Fibroblast of skin of right biceps (primary cell): ENCODE data around the gene PIAS2.
"Not testable (repeated sequence)": the region's sequence is repeated elsewhere in the genome, so short reads cannot be mapped to it uniquely, and the experiment has no call there.

Experiments used
- DNase-seq: peaks from one replicate; pipeline ENCODE4 v3.0.0-alpha.2; 2013

Gene PIAS2, protein sequence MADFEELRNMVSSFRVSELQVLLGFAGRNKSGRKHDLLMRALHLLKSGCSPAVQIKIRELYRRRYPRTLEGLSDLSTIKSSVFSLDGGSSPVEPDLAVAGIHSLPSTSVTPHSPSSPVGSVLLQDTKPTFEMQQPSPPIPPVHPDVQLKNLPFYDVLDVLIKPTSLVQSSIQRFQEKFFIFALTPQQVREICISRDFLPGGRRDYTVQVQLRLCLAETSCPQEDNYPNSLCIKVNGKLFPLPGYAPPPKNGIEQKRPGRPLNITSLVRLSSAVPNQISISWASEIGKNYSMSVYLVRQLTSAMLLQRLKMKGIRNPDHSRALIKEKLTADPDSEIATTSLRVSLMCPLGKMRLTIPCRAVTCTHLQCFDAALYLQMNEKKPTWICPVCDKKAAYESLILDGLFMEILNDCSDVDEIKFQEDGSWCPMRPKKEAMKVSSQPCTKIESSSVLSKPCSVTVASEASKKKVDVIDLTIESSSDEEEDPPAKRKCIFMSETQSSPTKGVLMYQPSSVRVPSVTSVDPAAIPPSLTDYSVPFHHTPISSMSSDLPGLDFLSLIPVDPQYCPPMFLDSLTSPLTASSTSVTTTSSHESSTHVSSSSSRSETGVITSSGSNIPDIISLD

DNA sequence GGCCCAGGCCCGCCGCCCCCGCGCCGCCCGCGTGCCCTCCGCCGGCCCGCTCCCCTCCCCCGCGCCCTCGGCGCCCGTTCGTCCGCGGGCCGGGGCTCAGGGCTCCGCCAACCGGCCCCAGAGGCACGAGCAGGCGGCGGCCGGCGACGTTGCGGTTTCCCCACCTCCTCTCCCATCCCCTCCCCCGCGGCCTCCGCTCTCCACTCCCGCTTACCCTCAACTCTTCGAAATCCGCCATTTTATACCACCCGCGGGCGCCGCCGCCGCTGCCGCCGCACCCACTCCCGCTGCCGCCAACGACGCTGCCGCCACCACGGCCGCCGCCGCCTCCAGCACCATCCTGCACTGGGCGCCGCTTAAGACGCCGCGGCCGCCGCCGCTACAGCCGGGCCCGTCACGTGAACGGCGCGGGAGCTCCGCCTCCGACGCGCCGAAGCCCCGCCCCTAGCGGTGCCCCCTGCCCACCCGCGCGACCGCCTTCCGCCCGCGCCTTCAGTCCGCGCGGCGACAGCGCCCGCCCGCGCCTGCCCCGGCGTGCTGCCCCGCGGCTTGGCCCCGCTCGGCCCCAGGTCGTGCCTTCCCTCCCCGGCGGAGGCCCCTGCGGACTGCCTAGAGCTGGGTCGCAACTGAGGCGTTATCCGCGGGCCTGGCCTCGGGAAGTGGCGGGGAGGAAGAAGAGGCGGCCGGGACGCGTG, at the start of gene PIAS2, which contains the start of gene KATNAL2:
PIAS2 (minus strand) TSS at position 400 of the 695 bp plus-strand sequence; CDS start at position 238, 162 bp downstream.
KATNAL2 (plus strand) TSS at position 495 of the 695 bp plus-strand sequence. CDS start 29,271 bp downstream, outside the sequence.
- peak; percentile 79 for DNase-seq

DNA sequence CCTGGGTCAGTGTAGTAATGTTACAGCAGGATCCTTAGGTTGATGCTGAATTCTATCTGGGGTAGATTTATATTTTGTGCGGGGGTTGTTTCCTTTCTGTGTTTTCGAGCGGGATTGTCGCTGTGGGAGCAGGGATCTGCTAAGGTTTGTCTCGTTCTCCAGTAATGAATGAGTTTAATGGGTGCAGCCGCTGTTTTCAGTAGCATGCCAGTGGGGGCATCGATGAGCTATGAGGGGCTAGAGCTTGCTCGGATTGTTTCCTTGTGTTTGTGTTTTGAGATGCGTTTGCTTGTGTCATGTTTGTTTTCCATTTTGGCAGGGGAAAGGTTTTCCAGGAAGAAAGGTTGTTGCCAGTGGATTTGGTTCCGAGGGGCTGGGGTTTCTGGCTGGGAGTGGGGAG, 49.0 kb upstream of the PIAS2 start:
- not testable (repeated sequence) for DNase-seq

DNA sequence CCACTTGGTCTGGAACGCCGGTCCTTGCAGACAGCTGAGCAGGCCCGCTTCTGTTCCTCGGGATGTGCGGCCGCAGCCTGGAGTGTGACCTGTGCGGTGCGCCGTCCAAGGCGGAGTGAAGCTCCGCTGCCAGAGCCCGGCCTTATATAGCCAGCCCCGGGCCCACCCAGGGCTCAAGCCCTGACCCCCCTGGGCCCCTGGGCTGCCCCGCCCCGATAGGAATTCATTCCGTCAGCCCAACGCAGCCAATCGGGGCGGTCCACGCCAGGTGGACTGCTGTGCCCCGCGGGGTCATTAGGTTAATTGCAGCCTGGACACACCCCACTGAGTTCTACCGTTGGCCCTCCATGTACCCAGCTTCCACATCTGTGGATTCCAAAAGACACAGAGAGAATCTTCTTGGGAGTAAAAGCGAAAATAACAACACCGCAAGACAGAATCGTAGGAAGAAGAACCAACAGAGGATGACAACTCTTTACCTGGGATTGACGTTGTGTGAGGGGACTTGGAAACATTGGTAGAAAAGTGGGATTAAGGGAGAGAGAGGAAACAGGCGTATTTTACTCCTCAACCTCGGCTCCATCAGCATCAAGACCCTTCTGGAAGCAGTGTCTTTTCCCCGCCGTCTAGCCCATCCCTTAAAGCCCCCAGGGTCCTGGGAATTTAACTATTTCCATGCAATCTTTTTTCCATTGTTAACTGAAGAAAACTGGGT, 47.4 kb upstream of the PIAS2 start:
- not testable (repeated sequence) for DNase-seq

DNA sequence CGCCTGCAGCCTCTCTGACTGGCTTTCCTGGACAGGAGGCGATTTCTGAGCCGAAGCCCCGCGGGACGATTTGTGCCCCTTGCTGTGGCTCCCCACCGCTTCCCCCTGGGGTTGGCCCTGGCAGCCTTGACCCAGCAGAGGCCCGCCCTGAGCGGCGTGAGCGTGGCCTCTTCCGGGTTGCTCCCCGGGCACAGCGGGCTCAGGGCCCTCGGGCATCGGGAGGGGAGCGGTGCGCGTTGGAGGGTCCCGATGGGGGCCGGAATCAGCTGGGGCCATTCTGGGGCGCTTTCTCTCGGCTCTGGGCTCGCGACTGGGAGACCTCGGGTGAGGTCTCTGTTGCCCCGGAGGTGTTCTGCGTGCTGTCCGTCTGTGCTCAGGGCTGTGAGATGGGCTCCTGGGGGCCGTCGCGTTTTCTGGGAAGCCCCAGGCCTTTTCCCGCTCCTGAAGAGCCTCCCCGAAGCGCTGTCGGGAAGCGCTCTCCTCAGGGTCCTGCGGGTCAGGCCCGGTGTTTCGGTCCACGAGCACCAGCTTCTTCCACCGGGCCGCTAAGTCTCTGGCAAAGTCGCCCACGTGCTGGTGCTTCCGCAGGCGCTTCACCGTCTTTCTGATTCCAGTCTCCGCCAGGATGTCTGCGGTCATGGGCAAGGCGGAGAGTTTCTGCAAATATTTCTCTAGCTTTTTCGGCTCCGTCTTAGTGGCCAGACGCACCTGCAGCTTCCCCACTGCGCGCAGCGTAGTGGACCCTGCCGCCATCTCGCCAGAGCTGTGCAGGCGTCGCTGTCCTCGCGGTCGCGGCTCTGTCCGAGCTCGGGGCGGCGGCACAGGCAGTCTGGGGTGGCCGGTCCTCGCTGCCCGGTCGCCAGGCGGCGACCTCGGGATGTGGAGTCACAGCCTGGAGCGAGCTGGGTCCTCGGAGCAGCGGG, 46.6 kb upstream of the PIAS2 start:
- not testable (repeated sequence) for DNase-seq

- DNase-seq, result no peak
These were observed 40.9 kb upstream of the PIAS2 start for GRCh38 chr18:46958209-46958608.

GRCh38 chr18:46953195-46953594, 35.9 kb upstream of the PIAS2 start:
- no peak for DNase-seq

- no peak for DNase-seq
These were observed 32.9 kb upstream of the PIAS2 start for GRCh38 chr18:46950064-46950656.

GRCh38 chr18:46946656-46947282, 29.5 kb upstream of the PIAS2 start:
- peak; percentile 81 for DNase-seq

DNA sequence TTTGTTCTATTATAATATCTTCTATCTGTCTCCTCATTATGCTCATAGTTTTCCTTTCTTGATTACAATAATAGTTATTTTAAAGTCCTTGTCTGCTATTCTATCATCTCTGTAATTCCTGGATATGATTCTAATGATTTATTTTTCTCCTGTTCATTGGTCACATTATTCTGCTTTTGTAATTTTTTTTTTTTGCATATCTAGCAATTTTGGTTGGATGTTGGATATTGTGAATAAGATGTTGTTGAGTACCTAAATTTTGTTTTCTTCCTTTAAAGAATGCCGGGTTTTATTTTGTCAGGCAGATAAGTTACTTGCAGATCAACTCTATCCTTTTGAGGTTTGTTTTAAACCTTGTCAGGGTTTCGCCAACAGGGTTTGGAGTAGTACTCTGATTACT, 25.3 kb upstream of the PIAS2 start:
- no peak for DNase-seq

GRCh38 chr18:46939998-46940571, 22.8 kb upstream of the PIAS2 start:
- no peak for DNase-seq

GRCh38 chr18:46939337-46939963, 22.1 kb upstream of the PIAS2 start:
- DNase-seq, result peak; percentile 57

- no peak for DNase-seq
These were observed 3.3 kb upstream of the PIAS2 start for GRCh38 chr18:46920653-46921052.

DNA sequence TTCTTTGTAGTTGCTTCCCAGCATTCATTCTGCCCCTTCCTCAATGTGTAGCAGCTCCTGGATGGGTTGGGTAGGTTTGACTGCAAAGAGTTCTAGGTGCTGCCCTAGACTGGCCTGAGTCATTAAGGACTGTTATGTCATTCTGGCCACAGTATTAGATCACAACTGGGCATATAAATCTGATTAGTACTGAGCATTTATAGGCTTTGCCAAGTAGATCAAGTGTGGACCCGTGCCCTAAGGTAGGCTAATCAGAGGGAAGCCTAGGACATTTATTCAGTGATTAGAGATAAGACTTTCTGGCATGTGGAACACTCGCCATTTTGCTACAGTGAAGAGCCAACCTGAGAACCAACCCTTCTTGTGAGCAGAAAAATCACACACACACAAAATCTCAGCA, 2.8 kb upstream of the PIAS2 start:
- DNase-seq, result no peak

GRCh38 chr18:46917803-46918600, 695 bp upstream of the PIAS2 start:
- peak; percentile 57 for DNase-seq

DNA sequence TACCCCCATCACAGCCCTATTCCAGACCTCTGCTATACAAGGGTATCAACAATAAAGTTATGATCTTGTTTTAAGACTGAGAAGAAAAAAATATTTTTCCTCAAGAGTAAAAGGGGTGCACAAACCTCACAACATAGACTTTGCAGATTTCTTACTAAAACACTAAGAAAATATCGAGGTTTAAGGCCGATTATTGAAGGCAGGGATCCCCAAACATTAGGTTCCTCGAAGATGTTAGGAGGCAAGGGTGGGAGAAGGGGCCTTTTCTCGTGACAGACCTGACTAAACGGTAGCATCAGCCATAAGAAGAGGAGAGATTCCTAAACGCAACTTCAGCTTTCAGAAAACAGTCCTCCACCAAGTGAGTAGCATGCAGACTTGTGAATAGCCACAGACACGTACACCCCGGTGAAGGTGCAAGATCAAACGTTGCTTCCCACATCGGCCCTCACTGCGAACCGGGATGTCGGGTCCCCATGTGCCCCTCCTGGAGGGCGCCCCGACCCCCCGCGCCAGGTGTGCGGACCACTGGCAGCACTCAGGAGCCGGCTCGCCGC, 678 bp downstream of the PIAS2 start:
- peak; percentile 21 for DNase-seq

GRCh38 chr18:46915800-46916550, 1.3 kb downstream of the PIAS2 start:
- no peak for DNase-seq

- no peak for DNase-seq
These were observed 6.5 kb downstream of the PIAS2 start for GRCh38 chr18:46910856-46911255.

- no peak for DNase-seq
These were observed 7.8 kb downstream of the PIAS2 start for GRCh38 chr18:46909497-46909896.
